OCI-LY1 (cell line): Measurements from ENCODE around the gene C3orf70.

Experiments used
- H2AFZ ChIP-seq: fragments of 200-600 bp; sonication (generic), shearing (Covaris generic); 2 replicates; pipeline ENCODE4 v1.6.0; 2014; ENCODE audit warnings: antibody characterized with exemption, mild to moderate bottlenecking, low read length
- H3F3A ChIP-seq: fragments of 200-600 bp; sonication (generic), shearing (Covaris generic); 2 replicates; pipeline ENCODE4 v1.6.0; 2014; ENCODE audit warnings: mild to moderate bottlenecking, antibody characterized with exemption, low read length, moderate library complexity; ENCODE audit not compliant: insufficient read depth
- H3K27ac ChIP-seq: fragments of 200-600 bp; sonication (generic); 2 replicates; pipeline ENCODE4 v1.5.1; 2014; ENCODE audit warnings: low read length, mixed run types, mild to moderate bottlenecking, low read depth; ENCODE audit not compliant: poor library complexity, severe bottlenecking
- H3K27me3 ChIP-seq: fragments of 200-600 bp; sonication (generic); 2 replicates; pipeline ENCODE4 v1.6.0; 2014; ENCODE audit warnings: antibody characterized with exemption, mild to moderate bottlenecking, low read length, moderate library complexity; ENCODE audit not compliant: insufficient read depth
- H3K36me3 ChIP-seq: fragments of 200-600 bp; sonication (generic); 2 replicates; pipeline ENCODE4 v1.6.1; 2014; ENCODE audit warnings: mild to moderate bottlenecking, antibody characterized with exemption, low read length, moderate library complexity, mixed read lengths; ENCODE audit not compliant: insufficient read depth
- H3K4me1 ChIP-seq: fragments of 200-600 bp; sonication (generic); 2 replicates; pipeline ENCODE4 v1.5.1; 2014; ENCODE audit warnings: mild to moderate bottlenecking, low read length, moderate library complexity; ENCODE audit not compliant: insufficient read depth, severe bottlenecking
- H3K4me2 ChIP-seq: fragments of 200-600 bp; sonication (generic), shearing (Covaris generic); 2 replicates; pipeline ENCODE4 v1.6.1; 2014; ENCODE audit warnings: low read length
- H3K4me3 ChIP-seq: fragments of 200-600 bp; sonication (generic); 2 replicates; pipeline ENCODE4 v1.5.1; 2014; ENCODE audit warnings: low read length, low read depth, mild to moderate bottlenecking, mixed read lengths; ENCODE audit not compliant: poor library complexity, severe bottlenecking
- H3K79me2 ChIP-seq: fragments of 200-600 bp; shearing (Covaris generic); 2 replicates; pipeline ENCODE4 v1.6.1; 2016; ENCODE audit warnings: mixed run types, low read length, mixed read lengths; ENCODE audit not compliant: insufficient read depth
- H3K9ac ChIP-seq: fragments of 200-600 bp; sonication (generic), shearing (Covaris generic); 2 replicates; pipeline ENCODE4 v1.6.1; 2014; ENCODE audit warnings: mild to moderate bottlenecking, low read length, mixed read lengths
- H3K9me2 ChIP-seq: fragments of 200-600 bp; sonication (generic), shearing (Covaris generic); 2 replicates; pipeline ENCODE4 v1.6.1; 2014; ENCODE audit warnings: low read depth, mild to moderate bottlenecking, low read length, mixed read lengths
- H3K9me3 ChIP-seq: fragments of 200-600 bp; shearing (Covaris generic); 2 replicates; pipeline ENCODE4 v1.6.1; 2014; ENCODE audit warnings: low read length, mixed read lengths
- H4K20me1 ChIP-seq: fragments of 200-600 bp; sonication (generic), shearing (Covaris generic); 2 replicates; pipeline ENCODE4 v1.6.0; 2016; ENCODE audit warnings: mild to moderate bottlenecking, low read length; ENCODE audit not compliant: insufficient read depth
- CTCF ChIP-seq: fragments of 200-600 bp; sonication (generic), shearing (Covaris generic); IDR thresholded peaks from 2 replicates; pipeline ENCODE4 v1.5.1; 2017; ENCODE audit warnings: mild to moderate bottlenecking, antibody characterized with exemption, low read length, moderate library complexity, mixed read lengths
- EZH2 ChIP-seq: fragments of 200-600 bp; sonication (generic), shearing (Covaris generic); IDR thresholded peaks from 2 replicates; pipeline ENCODE4 v1.8.0; 2017; ENCODE audit warnings: borderline replicate concordance, mixed run types, mild to moderate bottlenecking, antibody characterized with exemption, low read length, moderate library complexity, mixed read lengths

C3orf70 gene

GRCh38 chr3:185172086-185173049, 19.5 kb upstream of the C3orf70 start:
- no peak overlapping the region for H3K4me3 ChIP-seq
- no peak for TF ChIP-seq CTCF
- H2AFZ ChIP-seq = no peak overlapping the region
- no peak overlapping the region for H3K9ac ChIP-seq
- 0 out of 2 replicates have a peak, but pooled peaks cover 6% of the 10 kb centered on the region for H3K27me3 ChIP-seq
- H4K20me1 ChIP-seq = no peaks in the 10 kb centered on the region
- H3K4me1 ChIP-seq = peaks cover 11% of the 10 kb centered on the region
- no peaks in the 10 kb centered on the region for H3K79me2 ChIP-seq
- H3K27ac ChIP-seq = no peak overlapping the region
- H3F3A ChIP-seq = no peaks in the 10 kb centered on the region
- H3K9me3 ChIP-seq = no peaks in the 10 kb centered on the region
- H3K9me2 ChIP-seq = no peaks in the 10 kb centered on the region
- H3K4me2 ChIP-seq = no peak overlapping the region
- no peaks in the 10 kb centered on the region for H3K36me3 ChIP-seq

- H3K36me3 ChIP-seq = no peaks in the 10 kb centered on the region
- H3K27me3 ChIP-seq = 0 out of 2 replicates have a peak, but pooled peaks cover 6% of the 10 kb centered on the region
- no peak overlapping the region for H3K9ac ChIP-seq
- H4K20me1 ChIP-seq = no peaks in the 10 kb centered on the region
- no peak overlapping the region for H2AFZ ChIP-seq
- no peaks in the 10 kb centered on the region for H3K79me2 ChIP-seq
- H3K4me2 ChIP-seq = no peak overlapping the region
- no peak overlapping the region for H3K4me3 ChIP-seq
- H3K4me1 ChIP-seq = no peaks in the 10 kb centered on the region
- H3K27ac ChIP-seq = no peak overlapping the region
- TF ChIP-seq EZH2 (no peak), CTCF (no peak)
- no peaks in the 10 kb centered on the region for H3K9me2 ChIP-seq
- no peaks in the 10 kb centered on the region for H3F3A ChIP-seq
- H3K9me3 ChIP-seq = no peaks in the 10 kb centered on the region
Observed at GRCh38 chr3:185164428-185165217, 11.8 kb upstream of the C3orf70 start.

GRCh38 chr3:185162634-185163033, 9.8 kb upstream of the C3orf70 start:
- Histone ChIP-seq H3F3A (no peaks in the 10 kb centered on the region), H3K4me2 (no peak overlapping the region)

More at GRCh38 chr3:185162634-185163033, 9.8 kb upstream of the C3orf70 start:
- H3K36me3 ChIP-seq = no peaks in the 10 kb centered on the region
- H3K79me2 ChIP-seq = no peaks in the 10 kb centered on the region
- H3K9me2 ChIP-seq = no peaks in the 10 kb centered on the region
- no peaks in the 10 kb centered on the region for H3K4me1 ChIP-seq
- H3K9me3 ChIP-seq = no peaks in the 10 kb centered on the region
- H3K27me3 ChIP-seq = no peaks in the 10 kb centered on the region
- H2AFZ ChIP-seq = no peak overlapping the region
- TF ChIP-seq EZH2 = no peak
- TF ChIP-seq CTCF = no peak
- no peak overlapping the region for H3K27ac ChIP-seq
- no peak overlapping the region for H3K9ac ChIP-seq
- no peak overlapping the region for H3K4me3 ChIP-seq
- H4K20me1 ChIP-seq = no peaks in the 10 kb centered on the region
